Neural crest cell (in vitro differentiated cells): ENCODE data around the gene DOCK6. TPM values are rescaled to one million over a fixed set of nuclear protein-coding genes. Genes with fewer than 3 reads are reported as not detected.

Experiments used
- DNase-seq: peaks from one replicate; pipeline ENCODE4 v3.0.0; 2021; ENCODE audit warnings: low read depth, mixed read lengths, low spot score
- H3K27ac Mint-ChIP-seq: one replicate; pipeline ENCODE4 v1.8.0; 2021; ENCODE audit warnings: mild to moderate bottlenecking, mixed read lengths; ENCODE audit not compliant: unreplicated experiment
- H3K27me3 Mint-ChIP-seq: 2 replicates; pipeline ENCODE4 v1.8.0; 2021; ENCODE audit warnings: low read depth, mild to moderate bottlenecking, mixed read lengths
- H3K36me3 Mint-ChIP-seq: 2 replicates; pipeline ENCODE4 v1.8.0; 2021; ENCODE audit warnings: low read depth, mild to moderate bottlenecking, mixed read lengths
- H3K4me1 Mint-ChIP-seq: 2 replicates; pipeline ENCODE4 v1.8.0; 2021; ENCODE audit warnings: mixed read lengths
- H3K4me3 Mint-ChIP-seq: one replicate; pipeline ENCODE4 v1.8.0; 2021; ENCODE audit warnings: mild to moderate bottlenecking, mixed read lengths
- H3K9me3 Mint-ChIP-seq: 2 replicates; pipeline ENCODE4 v1.8.0; 2021; ENCODE audit warnings: mixed read lengths
- total RNA-seq: library from RNA; stranded (reverse); gene quantifications from 2 replicates; pipeline ENCODE4 v1.2.1, GENCODE V29; 2021
- TF ChIP-seq, protein P1 (sequence below): fragments of 200-600 bp; sonication (generic); conservative IDR thresholded peaks from 2 replicates; pipeline ENCODE4 v1.5.0; 2021; ENCODE audit warnings: antibody characterized with exemption, mild to moderate bottlenecking

The DOCK6 gene
- total RNA-seq, 1 donor from 2014 or later: 40.6 TPM

DNA sequence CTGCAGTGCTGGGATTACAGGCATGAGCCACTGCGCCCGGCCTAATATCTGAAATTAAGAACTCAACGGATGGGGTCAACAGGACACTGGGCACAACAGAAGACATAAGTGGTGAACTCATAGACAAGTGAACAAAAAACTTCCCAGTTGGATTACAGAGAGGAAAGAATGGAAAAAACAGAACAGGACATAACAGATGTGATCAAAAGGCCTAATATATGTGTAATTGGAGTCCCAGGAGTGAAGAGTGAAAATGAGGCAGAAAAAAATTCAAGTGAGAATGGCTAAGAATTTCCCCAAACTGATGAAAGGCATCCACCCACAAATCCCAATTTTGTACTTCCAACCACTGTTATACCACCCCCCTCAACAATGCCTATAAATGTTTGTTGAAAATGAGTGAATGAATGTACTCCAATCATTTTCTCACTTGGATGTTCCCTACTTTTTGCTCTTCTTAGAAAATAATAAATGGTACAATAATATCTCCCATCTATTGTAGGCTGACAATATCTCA is 41.2 kb downstream of the DOCK6 start:
- TF ChIP-seq, protein P1, sequence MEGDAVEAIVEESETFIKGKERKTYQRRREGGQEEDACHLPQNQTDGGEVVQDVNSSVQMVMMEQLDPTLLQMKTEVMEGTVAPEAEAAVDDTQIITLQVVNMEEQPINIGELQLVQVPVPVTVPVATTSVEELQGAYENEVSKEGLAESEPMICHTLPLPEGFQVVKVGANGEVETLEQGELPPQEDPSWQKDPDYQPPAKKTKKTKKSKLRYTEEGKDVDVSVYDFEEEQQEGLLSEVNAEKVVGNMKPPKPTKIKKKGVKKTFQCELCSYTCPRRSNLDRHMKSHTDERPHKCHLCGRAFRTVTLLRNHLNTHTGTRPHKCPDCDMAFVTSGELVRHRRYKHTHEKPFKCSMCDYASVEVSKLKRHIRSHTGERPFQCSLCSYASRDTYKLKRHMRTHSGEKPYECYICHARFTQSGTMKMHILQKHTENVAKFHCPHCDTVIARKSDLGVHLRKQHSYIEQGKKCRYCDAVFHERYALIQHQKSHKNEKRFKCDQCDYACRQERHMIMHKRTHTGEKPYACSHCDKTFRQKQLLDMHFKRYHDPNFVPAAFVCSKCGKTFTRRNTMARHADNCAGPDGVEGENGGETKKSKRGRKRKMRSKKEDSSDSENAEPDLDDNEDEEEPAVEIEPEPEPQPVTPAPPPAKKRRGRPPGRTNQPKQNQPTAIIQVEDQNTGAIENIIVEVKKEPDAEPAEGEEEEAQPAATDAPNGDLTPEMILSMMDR: no peak
- peaks cover 31% of the 10 kb centered on the region for H3K36me3 Mint-ChIP-seq
- H3K27ac Mint-ChIP-seq: no peak overlapping the region
- H3K4me1 Mint-ChIP-seq: no peaks in the 10 kb centered on the region
- no peak overlapping the region for H3K4me3 Mint-ChIP-seq
- no peak for DNase-seq
- peaks cover 17% of the 10 kb centered on the region for H3K9me3 Mint-ChIP-seq
- no peaks in the 10 kb centered on the region for H3K27me3 Mint-ChIP-seq

DNA sequence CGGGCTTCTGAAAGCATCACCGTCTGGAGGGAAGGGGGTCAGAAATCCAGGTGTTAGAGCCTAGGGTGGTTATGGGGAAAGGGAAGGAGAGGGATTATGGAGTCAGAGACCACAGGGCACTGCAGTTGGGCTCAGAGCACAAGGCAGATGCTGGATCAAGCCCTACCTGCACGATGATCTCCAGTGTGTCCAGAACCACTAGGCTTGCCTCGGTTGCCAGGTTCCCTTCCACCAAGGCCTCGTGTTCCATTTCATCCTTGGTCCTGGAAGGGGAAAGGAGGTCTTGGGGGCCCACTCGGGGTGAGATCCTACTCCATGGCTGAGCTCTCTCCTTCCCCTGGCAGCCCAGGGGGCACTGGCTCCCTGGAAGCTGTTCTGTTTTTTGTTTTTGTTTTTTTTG is 47.9 kb downstream of the DOCK6 start:
- TF ChIP-seq, protein P1: no peak
- peaks cover 12% of the 10 kb centered on the region for H3K27me3 Mint-ChIP-seq
- peaks cover 7% of the 10 kb centered on the region for H3K9me3 Mint-ChIP-seq
- peaks cover 7% of the 10 kb centered on the region for H3K4me1 Mint-ChIP-seq
- H3K36me3 Mint-ChIP-seq: peaks cover 20% of the 10 kb centered on the region
- H3K27ac Mint-ChIP-seq: no peak overlapping the region
- H3K4me3 Mint-ChIP-seq: no peak overlapping the region
- no peak for DNase-seq

DNA sequence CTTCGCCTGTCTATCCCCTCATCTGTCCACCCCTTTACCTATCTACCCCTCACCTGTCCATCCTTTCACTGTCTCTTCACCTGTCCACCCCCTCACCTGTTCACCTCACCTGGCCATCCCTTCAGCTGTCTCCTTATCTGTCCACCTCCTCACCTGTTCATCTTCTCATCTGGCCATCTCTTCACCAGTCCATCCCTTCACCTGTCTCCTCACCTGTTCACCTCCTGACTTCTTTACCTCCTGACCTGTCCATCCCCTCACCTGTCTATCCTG is 51.7 kb downstream of the DOCK6 start:
- H3K4me3 Mint-ChIP-seq: peak overlapping the region; percentile 68
- peaks cover 18% of the 10 kb centered on the region for H3K27me3 Mint-ChIP-seq
- H3K36me3 Mint-ChIP-seq: peaks cover 17% of the 10 kb centered on the region
- no peak overlapping the region for H3K27ac Mint-ChIP-seq
- H3K9me3 Mint-ChIP-seq: peaks cover 7% of the 10 kb centered on the region
- TF ChIP-seq, protein P1: no peak
- DNase-seq: no peak
- H3K4me1 Mint-ChIP-seq: peaks cover 7% of the 10 kb centered on the region

DNA sequence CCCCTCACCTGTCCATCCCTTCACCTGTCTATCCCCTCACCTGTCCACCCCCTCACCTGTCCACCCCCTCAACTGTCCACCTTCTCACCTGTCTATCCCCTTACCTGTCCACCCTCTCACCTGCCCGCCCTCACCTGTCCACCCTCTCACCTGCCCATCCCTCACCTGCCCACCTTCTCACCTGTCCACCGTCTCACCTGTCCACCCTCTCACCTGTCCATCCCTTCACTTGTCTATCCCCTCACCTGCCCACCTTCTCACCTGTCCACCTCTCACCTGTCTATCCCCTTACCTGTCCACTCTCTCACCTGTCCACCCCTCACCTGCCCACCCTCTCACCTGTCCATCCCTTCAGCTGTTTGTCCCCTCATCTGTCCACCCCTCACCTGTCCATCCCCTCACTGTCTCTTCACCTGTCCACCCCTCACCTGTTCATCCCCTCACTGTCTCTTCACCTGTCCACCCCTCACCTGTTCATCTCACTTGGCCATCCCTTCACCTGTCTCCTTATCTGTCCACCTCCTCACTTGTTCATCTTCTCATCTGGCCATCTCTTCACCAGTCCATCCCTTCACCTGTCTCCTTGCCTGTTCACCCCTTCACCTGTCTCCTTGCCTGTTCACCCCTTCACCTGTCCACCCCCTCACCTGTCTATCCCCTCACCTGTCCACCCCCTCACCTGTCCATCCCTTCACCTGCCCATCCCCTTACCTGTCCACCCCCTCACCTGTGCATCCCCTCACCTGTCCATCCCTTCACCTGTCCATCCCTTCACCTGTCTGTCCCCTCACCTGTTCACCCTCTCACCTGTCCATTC is 52.3 kb downstream of the DOCK6 start:
- DNase-seq: peak; percentile 37
- Mint-ChIP-seq H3K27me3 (peaks cover 18% of the 10 kb centered on the region), H3K36me3 (peaks cover 14% of the 10 kb centered on the region), H3K9me3 (peaks cover 7% of the 10 kb centered on the region), H3K27ac (no peak overlapping the region), H3K4me3 (peak overlapping the region; percentile 68), H3K4me1 (peaks cover 7% of the 10 kb centered on the region)
- TF ChIP-seq, protein P1: no peak

DNA sequence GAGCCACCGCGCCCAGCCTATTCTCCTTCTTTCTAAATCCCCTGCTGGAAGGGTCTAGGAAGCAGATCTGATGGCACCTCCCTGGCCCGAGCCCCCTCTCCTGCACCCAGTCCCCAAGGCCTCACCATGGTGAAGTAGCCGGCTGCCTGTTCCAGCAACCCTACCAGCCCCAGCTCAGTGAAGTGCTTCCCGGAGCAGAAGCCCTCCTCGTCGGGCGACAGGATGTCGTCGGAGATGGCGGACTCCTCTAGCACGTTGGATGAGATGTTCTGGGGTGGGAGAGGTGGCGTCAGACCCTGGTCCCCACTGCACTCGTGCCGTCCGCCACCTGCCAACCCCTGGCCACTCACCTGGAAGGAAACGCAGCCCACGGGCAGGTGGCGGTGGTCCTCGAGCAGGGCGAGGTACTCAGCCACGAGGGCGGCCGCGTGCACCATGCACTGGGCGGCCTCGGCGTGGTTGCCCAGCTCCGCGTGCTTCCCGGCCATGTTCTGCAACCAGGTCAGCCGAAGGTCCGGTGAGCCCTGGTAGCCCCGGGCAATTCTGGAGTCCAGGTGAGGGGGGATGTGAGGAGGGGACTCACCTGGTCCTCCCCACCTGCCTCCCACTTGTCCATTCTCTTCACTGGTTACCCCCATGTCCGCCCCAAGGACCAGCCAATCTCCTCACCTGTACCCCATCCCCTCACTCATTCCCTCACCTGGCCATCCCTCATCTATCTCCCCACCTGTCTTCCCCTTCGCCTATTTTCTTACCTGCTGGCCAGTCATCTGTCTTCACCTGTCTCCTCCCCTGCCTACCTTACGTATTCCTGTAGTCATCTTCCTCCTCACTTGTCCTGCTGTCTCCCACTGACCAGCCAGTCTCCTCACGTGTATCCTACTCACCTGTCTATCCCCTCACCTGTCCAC is 53.5 kb downstream of the DOCK6 start:
- Mint-ChIP-seq H3K4me3 (peak overlapping the region; percentile 68), H3K9me3 (peaks cover 7% of the 10 kb centered on the region), H3K27me3 (peaks cover 18% of the 10 kb centered on the region), H3K27ac (peak overlapping the region; percentile 57), H3K36me3 (peaks cover 14% of the 10 kb centered on the region), H3K4me1 (peaks cover 7% of the 10 kb centered on the region)
- peak; percentile 46 for DNase-seq
- TF ChIP-seq, protein P1: no peak
